ENCODE data around the gene TCFL5.

The TCFL5 gene

GRCh38 chr20:62805155-62805710, 56.4 kb downstream of the TCFL5 start:
- peak overlapping the region; percentile 88 for H3K4me3 ChIP-seq (ENCODE audit: low read depth, low read length)
- DNase-seq (ENCODE audit: low read depth): no peak
- no peak for TF ChIP-seq CTCF (IDR thresholded peaks at IDR 0.05; ENCODE audit: insufficient read depth, low read depth, low read length, missing control alignments)

GRCh38 chr20:62804627-62805154, 56.9 kb downstream of the TCFL5 start, which contains the start of gene OGFR:
TSS of gene OGFR (plus strand) at chr20:62804835. CDS start at chr20:62804860, 25 bp downstream.
- H3K4me3 ChIP-seq (ENCODE audit: low read depth, low read length): peak within 1 kb of the TSS; percentile 88
- DNase-seq (ENCODE audit: low read depth): peak; percentile 80

GRCh38 chr20:62804021-62804626, 57.5 kb downstream of the TCFL5 start:
- TF ChIP-seq CTCF (IDR thresholded peaks at IDR 0.05; ENCODE audit: insufficient read depth, low read depth, low read length, missing control alignments): peak; percentile 7
- peak overlapping the region; percentile 55 for H3K4me3 ChIP-seq (ENCODE audit: low read depth, low read length)
- peak; percentile 38 for DNase-seq (ENCODE audit: low read depth)

More at GRCh38 chr20:62804627-62805154, 56.9 kb downstream of the TCFL5 start, which contains the start of gene OGFR:
- no peak for TF ChIP-seq CTCF (IDR thresholded peaks at IDR 0.05; ENCODE audit: insufficient read depth, low read depth, low read length, missing control alignments)

GRCh38 chr20:62802026-62802712, 59.5 kb downstream of the TCFL5 start:
- TF ChIP-seq CTCF (IDR thresholded peaks at IDR 0.05; ENCODE audit: insufficient read depth, low read depth, low read length, missing control alignments): no peak
- no peak for DNase-seq (ENCODE audit: low read depth)
- no peak overlapping the region for H3K4me3 ChIP-seq (ENCODE audit: low read depth, low read length)

- no peak for TF ChIP-seq CTCF (IDR thresholded peaks at IDR 0.05; ENCODE audit: insufficient read depth, low read depth, low read length, missing control alignments)
- no peak overlapping the region for H3K4me3 ChIP-seq (ENCODE audit: low read depth, low read length)
- no peak for DNase-seq (ENCODE audit: low read depth)
Measured at GRCh38 chr20:62801284-62802010, 60.2 kb downstream of the TCFL5 start.

- H3K4me3 ChIP-seq (ENCODE audit: low read depth, low read length): no peak overlapping the region
- no peak for TF ChIP-seq CTCF (IDR thresholded peaks at IDR 0.05; ENCODE audit: insufficient read depth, low read depth, low read length, missing control alignments)
- no peak for DNase-seq (ENCODE audit: low read depth)
Measured at GRCh38 chr20:62800314-62801259, 61.0 kb downstream of the TCFL5 start.

All from GM12865 (cell line).